DMS79 (cell line): Measurements from ENCODE around the gene TOR1A.
A peak's percentile ranks its signal among the peaks of the same experiment; 100 is the strongest.
"Not testable (repeated sequence)": the region's sequence is repeated elsewhere in the genome, so short reads cannot be mapped to it uniquely, and the experiment has no call there.

Experiments
- DNase-seq: peaks from one replicate; lab custom pipeline; 2025; lab: John Stamatoyannopoulos, UW

Gene TOR1A

GRCh38 chr9:129816501-129817435 is 7.2 kb downstream of the TOR1A start:
- no peak for DNase-seq

- DNase-seq, result no peak
These were observed 8.7 kb downstream of the TOR1A start for GRCh38 chr9:129815278-129815677.

- no peak for DNase-seq
These were observed 9.3 kb downstream of the TOR1A start for GRCh38 chr9:129814432-129815223.

GRCh38 chr9:129813661-129814060 is 10.3 kb downstream of the TOR1A start:
- DNase-seq, result no peak

GRCh38 chr9:129812385-129812784 is 11.6 kb downstream of the TOR1A start:
- no peak for DNase-seq

GRCh38 chr9:129811967-129812363 is 12.0 kb downstream of the TOR1A start:
- DNase-seq, result no peak

GRCh38 chr9:129810788-129811187 is 13.1 kb downstream of the TOR1A start:
- DNase-seq, result no peak

- no peak for DNase-seq
These were observed 13.8 kb downstream of the TOR1A start for GRCh38 chr9:129810116-129810515.

- no peak for DNase-seq
These were observed 14.6 kb downstream of the TOR1A start for GRCh38 chr9:129809346-129809745.

GRCh38 chr9:129806061-129806460 is 17.9 kb downstream of the TOR1A start:
- DNase-seq, result no peak

GRCh38 chr9:129803676-129804060 is 20.3 kb downstream of the TOR1A start:
- no peak for DNase-seq

GRCh38 chr9:129802833-129803675 is 20.9 kb downstream of the TOR1A start, which contains the start of gene TOR1B:
TSS of gene TOR1B (plus strand) at chr9:129803184. CDS start at chr9:129803213, 29 bp downstream.
- DNase-seq, result peak; percentile 82

GRCh38 chr9:129801504-129801903 is 22.4 kb downstream of the TOR1A start:
- no peak for DNase-seq

GRCh38 chr9:129798973-129799372 is 25.0 kb downstream of the TOR1A start:
- DNase-seq, result no peak

GRCh38 chr9:129796029-129796428 is 27.9 kb downstream of the TOR1A start:
- not testable (repeated sequence) for DNase-seq

GRCh38 chr9:129794549-129794948 is 29.4 kb downstream of the TOR1A start:
- no peak for DNase-seq

- no peak for DNase-seq
These were observed 37.5 kb downstream of the TOR1A start for GRCh38 chr9:129786481-129786880.

- DNase-seq, result no peak
These were observed 38.1 kb downstream of the TOR1A start for GRCh38 chr9:129785866-129786265.

- DNase-seq, result not testable (repeated sequence)
These were observed 39.0 kb downstream of the TOR1A start for GRCh38 chr9:129784970-129785369.

GRCh38 chr9:129783516-129784361 is 40.2 kb downstream of the TOR1A start:
- peak; percentile 35 for DNase-seq

GRCh38 chr9:129781981-129782380 is 42.0 kb downstream of the TOR1A start:
- DNase-seq, result no peak
